ENCODE data around the gene KITLG.
"Not testable (repeated sequence)": the region's sequence is repeated elsewhere in the genome, so short reads cannot be mapped to it uniquely, and the experiment has no call there.

The KITLG gene

GRCh38 chr12:88472775-88473174, 107.5 kb downstream of the KITLG start:
- DNase-seq: no peak

- DNase-seq: no peak
Observed at GRCh38 chr12:88472248-88472647, 108.0 kb downstream of the KITLG start.

GRCh38 chr12:88471331-88472045, 108.8 kb downstream of the KITLG start:
- no peak for DNase-seq

GRCh38 chr12:88469154-88469553, 111.1 kb downstream of the KITLG start:
- DNase-seq: no peak

- DNase-seq: no peak
Observed at GRCh38 chr12:88468581-88468980, 111.7 kb downstream of the KITLG start.

- DNase-seq: not testable (repeated sequence)
Observed at GRCh38 chr12:88466708-88467107, 113.6 kb downstream of the KITLG start.

- DNase-seq: no peak
Observed at GRCh38 chr12:88458327-88458726, 121.9 kb downstream of the KITLG start.

GRCh38 chr12:88453323-88453722, 126.9 kb downstream of the KITLG start:
- DNase-seq: no peak

- no peak for DNase-seq
Observed at GRCh38 chr12:88451205-88451604, 129.1 kb downstream of the KITLG start.

- DNase-seq: no peak
Observed at GRCh38 chr12:88450136-88450535, 130.1 kb downstream of the KITLG start.

GRCh38 chr12:88448337-88448915, 131.8 kb downstream of the KITLG start:
- DNase-seq: peak; percentile 85

GRCh38 chr12:88445705-88446394, 134.4 kb downstream of the KITLG start:
- no peak for DNase-seq

- no peak for DNase-seq
Observed at GRCh38 chr12:88444481-88444880, 135.8 kb downstream of the KITLG start.

All from NCI-H1417 treated with DMSO at 0.1 percent for 48 hours (cell line).